H9 (cell line): ENCODE measurements around the gene HCFC1. TPM values are rescaled to one million over a fixed set of nuclear protein-coding genes. Genes with fewer than 3 reads are reported as not detected.

Experiments used
- DNase-seq: peaks from one replicate; pipeline ENCODE4 v3.0.0-alpha.2; 2017
- H2AFZ ChIP-seq: one replicate; pipeline ENCODE4 v1.6.1; 2013; ENCODE audit warnings: mild to moderate bottlenecking, low read length, control low read depth, moderate library complexity
- H2AK5ac ChIP-seq: 2 replicates; pipeline ENCODE4 v1.6.1; 2013; ENCODE audit warnings: low read length, control low read depth, mixed read lengths; ENCODE audit not compliant: insufficient read length
- H2BK120ac ChIP-seq: one replicate; pipeline ENCODE4 v1.6.1; 2013; ENCODE audit warnings: low read depth, mild to moderate bottlenecking, low read length, control low read depth, inconsistent platforms; ENCODE audit not compliant: poor library complexity, severe bottlenecking
- H2BK12ac ChIP-seq: 2 replicates; pipeline ENCODE4 v1.6.1; 2013; ENCODE audit warnings: low read length, control low read depth, mixed read lengths, low read depth; ENCODE audit not compliant: insufficient read length
- H2BK15ac ChIP-seq: 2 replicates; pipeline ENCODE4 v1.6.1; 2013; ENCODE audit warnings: low read depth, low read length, control low read depth
- H2BK20ac ChIP-seq: one replicate; pipeline ENCODE4 v1.6.1; 2013; ENCODE audit warnings: low read depth, mild to moderate bottlenecking, low read length, control low read depth, inconsistent platforms; ENCODE audit not compliant: poor library complexity, severe bottlenecking
- H2BK5ac ChIP-seq: 2 replicates; pipeline ENCODE4 v1.6.1; 2013; ENCODE audit warnings: low read length, control low read depth, mixed read lengths; ENCODE audit not compliant: insufficient read length
- H3K14ac ChIP-seq: 2 replicates; pipeline ENCODE4 v1.6.1; 2013; ENCODE audit warnings: low read length, control low read depth; ENCODE audit not compliant: insufficient read depth
- H3K18ac ChIP-seq: 2 replicates; pipeline ENCODE4 v1.6.1; 2013; ENCODE audit warnings: low read depth, mild to moderate bottlenecking, mixed read lengths, low read length, control low read depth; ENCODE audit not compliant: insufficient read length
- H3K23ac ChIP-seq: 2 replicates; pipeline ENCODE4 v1.6.1; 2013; ENCODE audit warnings: low read length, control low read depth, mixed read lengths, low read depth; ENCODE audit not compliant: insufficient read length
- H3K23me2 ChIP-seq: 2 replicates; pipeline ENCODE4 v1.6.1; 2013; ENCODE audit warnings: low read depth, mild to moderate bottlenecking, mixed read lengths, low read length, control low read depth; ENCODE audit not compliant: insufficient read length, poor library complexity, severe bottlenecking
- H3K27ac ChIP-seq: 2 replicates; pipeline ENCODE4 v1.5.1; 2013; ENCODE audit warnings: low read length, control low read depth, mixed read lengths, low read depth; ENCODE audit not compliant: insufficient read length
- H3K27me3 ChIP-seq: 2 replicates; pipeline ENCODE4 v1.6.1; 2013; ENCODE audit warnings: low read length, control low read depth, inconsistent platforms; ENCODE audit not compliant: insufficient read depth
- H3K4ac ChIP-seq: 2 replicates; pipeline ENCODE4 v1.6.1; 2013; ENCODE audit warnings: low read depth, mild to moderate bottlenecking, control low read depth, inconsistent platforms, low read length, moderate library complexity
- H3K4me1 ChIP-seq: 2 replicates; pipeline ENCODE4 v1.6.1; 2013; ENCODE audit warnings: low read length, control low read depth, inconsistent platforms; ENCODE audit not compliant: insufficient read depth
- H3K4me2 ChIP-seq: 2 replicates; pipeline ENCODE4 v1.6.1; 2013; ENCODE audit warnings: low read length, control low read depth, mixed read lengths; ENCODE audit not compliant: insufficient read length, insufficient read depth
- H3K56ac ChIP-seq: 2 replicates; pipeline ENCODE4 v1.6.1; 2013; ENCODE audit warnings: low read depth, mild to moderate bottlenecking, mixed read lengths, low read length, control low read depth; ENCODE audit not compliant: insufficient read length
- H3K79me1 ChIP-seq: 2 replicates; pipeline ENCODE4 v1.6.1; 2013; ENCODE audit warnings: low read depth, mild to moderate bottlenecking, moderate library complexity, low read length, control low read depth, inconsistent platforms; ENCODE audit not compliant: insufficient read depth, poor library complexity, severe bottlenecking
- H3K79me2 ChIP-seq: 2 replicates; pipeline ENCODE4 v1.6.1; 2013; ENCODE audit warnings: low read length, control low read depth, inconsistent platforms; ENCODE audit not compliant: insufficient read depth
- H3K9ac ChIP-seq: 2 replicates; pipeline ENCODE4 v1.6.1; 2013; ENCODE audit warnings: low read length, control low read depth, mixed read lengths; ENCODE audit not compliant: insufficient read length; ENCODE audit errors: extremely low read depth
- H3K9me3 ChIP-seq: one replicate; pipeline ENCODE4 v1.6.1; 2013; ENCODE audit warnings: low read depth, low read length, inconsistent platforms; ENCODE audit not compliant: control insufficient read depth
- H3T11ph ChIP-seq: one replicate; pipeline ENCODE4 v1.6.1; 2013; ENCODE audit warnings: mild to moderate bottlenecking, low read length, control low read depth, inconsistent platforms
- H4K20me1 ChIP-seq: one replicate; pipeline ENCODE4 v1.6.1; 2013; ENCODE audit not compliant: control insufficient read depth, insufficient read length, insufficient read depth
- H4K5ac ChIP-seq: 2 replicates; pipeline ENCODE4 v1.6.1; 2013; ENCODE audit warnings: low read depth, mild to moderate bottlenecking, mixed read lengths, low read length, control low read depth; ENCODE audit not compliant: insufficient read length
- H4K8ac ChIP-seq: replicated peaks from 2 replicates; pipeline ENCODE4 v1.6.1; 2013; ENCODE audit warnings: low read length, control low read depth, mixed read lengths, low read depth; ENCODE audit not compliant: insufficient read length
- H4K91ac ChIP-seq: 2 replicates; pipeline ENCODE4 v1.6.1; 2013; ENCODE audit warnings: low read depth, mild to moderate bottlenecking, moderate library complexity, mixed read lengths, low read length, control low read depth; ENCODE audit not compliant: insufficient read length
- H3K27ac Mint-ChIP-seq, 3 experiments: 2 replicates in 2 of 3; 3 replicates in 1 of 3; pipeline ENCODE4 v1.8.0; 2020 to 2021; ENCODE audit warnings: mixed read lengths in 3 of 3, mild to moderate bottlenecking in 1 of 3, moderate library complexity in 1 of 3
- H3K27me3 Mint-ChIP-seq: 2 replicates; pipeline ENCODE4 v1.8.0; 2021; ENCODE audit warnings: low read depth, mild to moderate bottlenecking, moderate library complexity, mixed read lengths
- H3K36me3 Mint-ChIP-seq, 3 experiments: 2 replicates in 2 of 3; 3 replicates in 1 of 3; pipeline ENCODE4 v1.8.0; 2020 to 2021; ENCODE audit warnings: low read depth in 3 of 3, mixed read lengths in 3 of 3; ENCODE audit not compliant: insufficient read depth in 1 of 3
- H3K4me1 Mint-ChIP-seq, 2 experiments: 2 replicates each; pipeline ENCODE4 v1.8.0; 2020; ENCODE audit warnings: mixed read lengths in 2 of 2
- H3K4me3 Mint-ChIP-seq, 2 experiments: 2 replicates in 1 of 2; 3 replicates in 1 of 2; pipeline ENCODE4 v1.8.0; 2020 to 2021; ENCODE audit warnings: mild to moderate bottlenecking in 2 of 2, mixed read lengths in 2 of 2, moderate library complexity in 1 of 2
- H3K9me3 Mint-ChIP-seq, 2 experiments: 2 replicates in 1 of 2; 3 replicates in 1 of 2; pipeline ENCODE4 v1.8.0; 2020; ENCODE audit warnings: mild to moderate bottlenecking in 2 of 2, mixed read lengths in 2 of 2, moderate library complexity in 1 of 2
- CTCF ChIP-seq: fragments of 200-600 bp; sonication (generic); conservative IDR thresholded peaks from 3 replicates; pipeline ENCODE4 v1.8.0; 2021; ENCODE audit warnings: antibody characterized with exemption, mild to moderate bottlenecking
- WGBS: extraction: QIAGEN DNeasy Blood & Tissue Kit; methylation state at CpG from one replicate; pipeline ENCODE4 v1.1.7; 2013; ENCODE audit warnings: missing lambda C conversion rate, low lambda C conversion rate, mixed read lengths; ENCODE audit not compliant: insufficient read length; ENCODE audit errors: extremely low coverage; 5-methylcytosine and 5-hydroxymethylcytosine counted together
- total RNA-seq: library from RNA; stranded (reverse); gene quantifications from 2 replicates; pipeline ENCODE4 v1.2.1, GENCODE V29; 2021

HCFC1 gene
- total RNA-seq, 1 experiment from 2014 or later, result 144 TPM

GRCh38 chrX:153988493-153988892, 16.9 kb upstream of the HCFC1 start:
- Histone ChIP-seq H2BK20ac (no peak overlapping the region), H2BK12ac (no peak overlapping the region), H3K9me3 (peaks cover 16% of the 10 kb centered on the region), H3K9ac (no peak overlapping the region), H3K4me1 (no peaks in the 10 kb centered on the region), H3K27me3 (no peaks in the 10 kb centered on the region), H3K14ac (no peak overlapping the region), H2BK15ac (no peak overlapping the region), H2AFZ (no peak overlapping the region), H3K27ac (no peak overlapping the region), H3K79me1 (no peaks in the 10 kb centered on the region), H2BK120ac (no peak overlapping the region), H3K56ac (no peak overlapping the region), H4K20me1 (no peaks in the 10 kb centered on the region), H4K8ac (no peak overlapping the region), H4K5ac (no peak overlapping the region), H3K23ac (no peak overlapping the region), H3K4me2 (no peak overlapping the region), H3K79me2 (no peaks in the 10 kb centered on the region), H3K18ac (no peak overlapping the region), H2AK5ac (no peak overlapping the region), H3K4ac (no peak overlapping the region), H3K23me2 (no peaks in the 10 kb centered on the region), H2BK5ac (no peak overlapping the region), H3T11ph (no peak overlapping the region), H4K91ac (no peak overlapping the region)
- Mint-ChIP-seq H3K36me3 (peaks cover 5% of the 10 kb centered on the region in 3 experiments; a peak in 4 of 7 replicates), H3K4me3 (no peak overlapping the region), H3K27ac (no peak overlapping the region), H3K4me1 (peaks cover 0 to 4% of the 10 kb centered on the region in 2 experiments; a peak in 2 of 4 replicates), H3K27me3 (no peaks in the 10 kb centered on the region; the same call in 1 of the 2 replicates), H3K9me3 (peaks cover 60 to 68% of the 10 kb centered on the region in 2 experiments)
- no peak for TF ChIP-seq CTCF
- no peak for DNase-seq
- WGBS, result no CpG with 5 or more reads among the region's 12 CpGs
